B cell (primary cell): ENCODE results near the gene LZTR1. TPM values are rescaled to one million over a fixed set of nuclear protein-coding genes. Genes with fewer than 3 reads are reported as not detected.

ENCODE experiments used
- ATAC-seq: fragments of 200-7000 bp; cut with Tn5 transposase; one replicate; pipeline ENCODE4 v1.10.0; 2021; ENCODE audit warnings: low read depth, mild to moderate bottlenecking, moderate number of reproducible peaks, moderate library complexity
- CTCF ChIA-PET: fragments of 350-600 bp; sonication (Branson Sonifier 250); formaldehyde crosslinking; loops from one replicate; lab custom pipeline; 2021; ENCODE audit warnings: antibody characterized with exemption, inconsistent platforms; lab: Charles Lee
- POLR2A ChIA-PET: fragments of 350-600 bp; sonication (Branson Sonifier 250); formaldehyde crosslinking; loops from one replicate; lab custom pipeline; 2021; ENCODE audit warnings: antibody characterized with exemption; lab: Charles Lee
- DNase-seq: peaks from one replicate; pipeline ENCODE4 v3.0.0; 2013
- H2AFZ ChIP-seq: 2 replicates; pipeline ENCODE4 v1.6.1; 2012; ENCODE audit warnings: mild to moderate bottlenecking, low read depth, low read length; ENCODE audit not compliant: insufficient read depth, poor library complexity, severe bottlenecking
- H3K27ac ChIP-seq, 2 donors: 1 replicate in 1 of 2; 2 replicates in 1 of 2; pipeline ENCODE4 v1.5.1; 2012 to 2013; ENCODE audit warnings: low read length in 2 of 2, mild to moderate bottlenecking in 2 of 2, moderate library complexity in 1 of 2
- H3K27me3 ChIP-seq, 4 experiments: fragments of 200-600 bp in 1 of 4; sonication (generic) in 1 of 4; replicated peaks in 1 of 4; 1 replicate in 2 of 4; 2 replicates in 2 of 4; pipeline versions ENCODE4 v1.6.1 to v1.7.0; 2013 to 2016; ENCODE audit warnings: low read length in 3 of 4, mild to moderate bottlenecking in 2 of 4, mixed read lengths in 1 of 4, moderate library complexity in 1 of 4; ENCODE audit not compliant: insufficient read depth in 4 of 4, control insufficient read depth in 3 of 4; ENCODE audit errors: control extremely low read depth in 1 of 4
- H3K36me3 ChIP-seq, 2 experiments: replicated peaks in 1 of 2; 1 replicate in 1 of 2; 2 replicates in 1 of 2; pipeline versions ENCODE4 v1.6.1 to v1.7.1; 2013; ENCODE audit warnings: low read length in 1 of 2; ENCODE audit not compliant: insufficient read depth in 2 of 2, control insufficient read depth in 1 of 2; ENCODE audit errors: control extremely low read depth in 1 of 2, extremely low read depth in 1 of 2
- H3K4me1 ChIP-seq, 2 donors: fragments of 200-600 bp in 1 of 2; sonication (generic) in 1 of 2; 1 replicate in 1 of 2; 2 replicates in 1 of 2; pipeline versions ENCODE4 v1.5.1 to v1.6.1; 2013 to 2017; ENCODE audit warnings: low read length in 2 of 2; ENCODE audit not compliant: control insufficient read depth in 2 of 2, insufficient read depth in 2 of 2
- H3K4me2 ChIP-seq: replicated peaks from 2 replicates; pipeline ENCODE3; 2012; ENCODE audit warnings: mild to moderate bottlenecking, low read depth, low read length; ENCODE audit not compliant: poor library complexity, severe bottlenecking
- H3K4me3 ChIP-seq, 5 experiments: fragments of 200-600 bp in 1 of 5; sonication (generic) in 1 of 5; 1 replicate in 3 of 5; 2 replicates in 2 of 5; pipeline versions ENCODE4 v1.5.1 to v1.7.0; 2011 to 2016; ENCODE audit warnings: low read length in 4 of 5, mild to moderate bottlenecking in 4 of 5, low read depth in 2 of 5, control low read depth in 1 of 5, moderate library complexity in 1 of 5; ENCODE audit not compliant: insufficient read depth in 1 of 5; ENCODE audit errors: control extremely low read depth in 1 of 5, extremely low read depth in 1 of 5
- H3K79me2 ChIP-seq: fragments of 200-600 bp; sonication (generic); one replicate; pipeline ENCODE4 v1.6.0; 2016; ENCODE audit warnings: low read length; ENCODE audit not compliant: control insufficient read depth, insufficient read depth
- H3K9ac ChIP-seq: fragments of 200-600 bp; sonication (generic); 2 replicates; pipeline ENCODE4 v1.6.1; 2017; ENCODE audit warnings: mild to moderate bottlenecking, low read length, moderate library complexity
- H3K9me3 ChIP-seq, 3 donors: one replicate each; pipeline versions ENCODE4 v1.6.1 to v1.7.1; 2013; ENCODE audit warnings: low read length in 2 of 3; ENCODE audit not compliant: control insufficient read depth in 2 of 3, insufficient read depth in 1 of 3; ENCODE audit errors: control extremely low read depth in 1 of 3
- H4K20me1 ChIP-seq: 2 replicates; pipeline ENCODE4 v1.6.0; 2012; ENCODE audit warnings: mild to moderate bottlenecking, low read length; ENCODE audit not compliant: insufficient read depth, control insufficient read depth, poor library complexity, severe bottlenecking
- H3K27ac Mint-ChIP-seq: one replicate; pipeline ENCODE4 v1.8.0; 2021; ENCODE audit warnings: mixed read lengths
- H3K27me3 Mint-ChIP-seq: one replicate; pipeline ENCODE4 v1.8.0; 2021; ENCODE audit warnings: mixed read lengths
- H3K4me1 Mint-ChIP-seq: one replicate; pipeline ENCODE4 v1.8.0; 2021; ENCODE audit warnings: mixed read lengths
- H3K4me3 Mint-ChIP-seq: one replicate; pipeline ENCODE4 v1.8.0; 2021; ENCODE audit warnings: mixed read lengths
- H3K9me3 Mint-ChIP-seq: one replicate; pipeline ENCODE4 v1.8.0; 2022; ENCODE audit warnings: mixed read lengths; ENCODE audit not compliant: insufficient read depth
- CTCF ChIP-seq: fragments of 200-600 bp; IDR thresholded peaks from one replicate; pipeline ENCODE4 v1.8.0; 2022; ENCODE audit warnings: antibody characterized with exemption, mild to moderate bottlenecking
- EZH2 ChIP-seq: IDR thresholded peaks from 2 replicates; pipeline ENCODE4 v1.6.1; 2012; ENCODE audit warnings: borderline replicate concordance, low read depth, mild to moderate bottlenecking, moderate library complexity, low read length; ENCODE audit not compliant: insufficient read depth, poor library complexity, severe bottlenecking
- WGBS: methylation state at CpG from one replicate; pipeline ENCODE4 v1.1.5; 2013; ENCODE audit warnings: missing lambda C conversion rate; ENCODE audit not compliant: insufficient coverage; 5-methylcytosine and 5-hydroxymethylcytosine counted together
- intact Hi-C: fragments of 100-400 bp; cut with micrococcal nuclease; formaldehyde crosslinking; loops from one replicate; pipeline ENCODE4 v1.10.0; 2022
- polyA plus RNA-seq: library from polyadenylated mRNA; depleted of rRNA; stranded (reverse); fragments of >200 nt; gene quantifications from 2 replicates; pipeline ENCODE4 v1.2.3, GENCODE V29; 2012
- total RNA-seq, 2 donors: library from RNA; stranded (reverse); fragments of 120-200 nt in 1 of 2; gene quantifications; 1 replicate in 1 of 2; 2 replicates in 1 of 2; pipeline versions ENCODE4 v1.2.3 to v1.2.4, GENCODE V29; 2013 to 2022

LZTR1 gene
- total and polyA plus RNA-seq, 2 donors (not counting 1 experiment from before 2014, with no cell fraction given), result 75.7 to 94.8 TPM

- Histone ChIP-seq H3K36me3 (peaks cover 4 to 49% of the 10 kb centered on the region in 2 experiments), H2AFZ (no peak overlapping the region), H3K4me1 (no peaks in the 10 kb centered on the region), H3K4me2 (no peak overlapping the region), H3K9ac (no peak overlapping the region), H3K27me3 (no peaks in the 10 kb centered on the region), H4K20me1 (peaks cover 55% of the 10 kb centered on the region), H3K27ac (no peak overlapping the region), H3K4me3 (no peak overlapping the region), H3K79me2 (peaks cover 40% of the 10 kb centered on the region), H3K9me3 (no peaks in the 10 kb centered on the region)
- H3K27me3 Mint-ChIP-seq, result no peaks in the 10 kb centered on the region
- no peaks in the 10 kb centered on the region for H3K9me3 Mint-ChIP-seq
- no peak overlapping the region for H3K27ac Mint-ChIP-seq
- intact Hi-C loops, result no loop called here
- H3K4me1 Mint-ChIP-seq, result peaks cover 6% of the 10 kb centered on the region
- no peak for ATAC-seq
- ChIA-PET CTCF (interaction anchor here (0.8 kb wide), 1 partner anchor 17 kb away, joined by 3 read pairs; no protein-coding TSS in a partner anchor), POLR2A (no interaction called here)
- no peak for DNase-seq
- TF ChIP-seq CTCF, result no peak
- TF ChIP-seq EZH2, result no peak
- WGBS, result 95% methylated on average over 8 of the region's 10 CpGs
- H3K4me3 Mint-ChIP-seq, result no peak overlapping the region
Measured at GRCh38 chr22:20951151-20951931, 30.8 kb upstream of the LZTR1 start.

GRCh38 chr22:20951932-20952380, 30.1 kb upstream of the LZTR1 start:
- WGBS, result 98% methylated on average over 6 of the region's 8 CpGs
- no peak overlapping the region for H3K4me2 ChIP-seq
- no peaks in the 10 kb centered on the region for H3K27me3 Mint-ChIP-seq
- no peak overlapping the region for H3K9ac ChIP-seq
- no peak overlapping the region for H3K4me3 ChIP-seq
- H3K4me1 ChIP-seq, result peaks cover 3 to 4% of the 10 kb centered on the region in 2 donors
- ATAC-seq (no peak), DNase-seq (no peak)
- ChIA-PET POLR2A (no interaction called here), CTCF (interaction anchor here (0.8 kb wide), 1 partner anchor 17 kb away, joined by 3 read pairs; no protein-coding TSS in a partner anchor)
- peaks cover 0 to 3% (median 0%) of the 10 kb centered on the region in 4 experiments for H3K27me3 ChIP-seq
- H3K4me1 Mint-ChIP-seq, result peaks cover 5% of the 10 kb centered on the region
- peaks cover 34% of the 10 kb centered on the region for H3K79me2 ChIP-seq
- H3K9me3 Mint-ChIP-seq, result no peaks in the 10 kb centered on the region
- no peaks in the 10 kb centered on the region for H3K9me3 ChIP-seq
- no peak overlapping the region for H2AFZ ChIP-seq
- H3K36me3 ChIP-seq, result peaks cover 4 to 49% of the 10 kb centered on the region in 2 experiments
- TF ChIP-seq EZH2, result no peak
- TF ChIP-seq CTCF, result no peak
- no peak overlapping the region for H3K27ac ChIP-seq
- H3K4me3 Mint-ChIP-seq, result no peak overlapping the region
- H4K20me1 ChIP-seq, result peaks cover 55% of the 10 kb centered on the region
- intact Hi-C loops, result no loop called here
- no peak overlapping the region for H3K27ac Mint-ChIP-seq
